SK-N-SH treated with all-trans-retinoic acid at 6 μM for 48 hours (cell line): Measurements from ENCODE around the gene NBPF4.

Experiments used
- ARNTL ChIP-seq: fragments of 450-650 bp; formaldehyde crosslinking; IDR thresholded peaks from 2 replicates; pipeline ENCODE4 v1.5.0; 2020; ENCODE audit warnings: low read depth, mild to moderate bottlenecking, moderate library complexity, borderline replicate concordance
- CSDC2 ChIP-seq: fragments of 250-450 bp; sonication (Bioruptor Pico); IDR thresholded peaks from 2 replicates; pipeline ENCODE4 v1.5.0; 2020; ENCODE audit warnings: mild to moderate bottlenecking, moderate library complexity
- CSRNP3 ChIP-seq: fragments of 250-450 bp; sonication (Bioruptor Pico); IDR thresholded peaks from 2 replicates; pipeline ENCODE4 v1.5.1; 2021; ENCODE audit warnings: mild to moderate bottlenecking, moderate library complexity
- PATZ1 ChIP-seq: fragments of 250-450 bp; sonication (Bioruptor Pico); IDR thresholded peaks from 2 replicates; pipeline ENCODE4 v1.8.0; 2020; ENCODE audit warnings: mild to moderate bottlenecking, moderate library complexity, borderline replicate concordance
- RARB ChIP-seq: fragments of 250-450 bp; sonication (Bioruptor Pico); IDR thresholded peaks from 2 replicates; pipeline ENCODE4 v1.8.0; 2021; ENCODE audit warnings: mild to moderate bottlenecking, moderate library complexity
- TOX ChIP-seq: fragments of 250-450 bp; sonication (Bioruptor Pico); IDR thresholded peaks from 2 replicates; pipeline ENCODE4 v1.8.0; 2021; ENCODE audit warnings: mild to moderate bottlenecking, moderate library complexity, borderline replicate concordance
- ZC3H10 ChIP-seq: fragments of 250-450 bp; sonication (Bioruptor Pico); IDR thresholded peaks from 2 replicates; pipeline ENCODE4 v1.5.1; 2021; ENCODE audit warnings: mild to moderate bottlenecking, moderate library complexity
- ZFP3 ChIP-seq: fragments of 250-450 bp; sonication (Bioruptor Pico); IDR thresholded peaks from 2 replicates; pipeline ENCODE4 v1.5.0; 2020; ENCODE audit warnings: mild to moderate bottlenecking, moderate library complexity
- ZFP30 ChIP-seq: fragments of 450-650 bp; formaldehyde crosslinking; IDR thresholded peaks from 2 replicates; pipeline ENCODE4 v1.5.0; 2022; ENCODE audit warnings: mild to moderate bottlenecking, moderate library complexity
- ZNF70 ChIP-seq: fragments of 450-650 bp; formaldehyde crosslinking; IDR thresholded peaks from 2 replicates; pipeline ENCODE4 v1.5.0; 2020; ENCODE audit warnings: mild to moderate bottlenecking, moderate library complexity
- ZNF8 ChIP-seq: fragments of 450-650 bp; formaldehyde crosslinking; IDR thresholded peaks from 2 replicates; pipeline ENCODE4 v1.5.0; 2020; ENCODE audit warnings: mild to moderate bottlenecking, moderate library complexity

DNA sequence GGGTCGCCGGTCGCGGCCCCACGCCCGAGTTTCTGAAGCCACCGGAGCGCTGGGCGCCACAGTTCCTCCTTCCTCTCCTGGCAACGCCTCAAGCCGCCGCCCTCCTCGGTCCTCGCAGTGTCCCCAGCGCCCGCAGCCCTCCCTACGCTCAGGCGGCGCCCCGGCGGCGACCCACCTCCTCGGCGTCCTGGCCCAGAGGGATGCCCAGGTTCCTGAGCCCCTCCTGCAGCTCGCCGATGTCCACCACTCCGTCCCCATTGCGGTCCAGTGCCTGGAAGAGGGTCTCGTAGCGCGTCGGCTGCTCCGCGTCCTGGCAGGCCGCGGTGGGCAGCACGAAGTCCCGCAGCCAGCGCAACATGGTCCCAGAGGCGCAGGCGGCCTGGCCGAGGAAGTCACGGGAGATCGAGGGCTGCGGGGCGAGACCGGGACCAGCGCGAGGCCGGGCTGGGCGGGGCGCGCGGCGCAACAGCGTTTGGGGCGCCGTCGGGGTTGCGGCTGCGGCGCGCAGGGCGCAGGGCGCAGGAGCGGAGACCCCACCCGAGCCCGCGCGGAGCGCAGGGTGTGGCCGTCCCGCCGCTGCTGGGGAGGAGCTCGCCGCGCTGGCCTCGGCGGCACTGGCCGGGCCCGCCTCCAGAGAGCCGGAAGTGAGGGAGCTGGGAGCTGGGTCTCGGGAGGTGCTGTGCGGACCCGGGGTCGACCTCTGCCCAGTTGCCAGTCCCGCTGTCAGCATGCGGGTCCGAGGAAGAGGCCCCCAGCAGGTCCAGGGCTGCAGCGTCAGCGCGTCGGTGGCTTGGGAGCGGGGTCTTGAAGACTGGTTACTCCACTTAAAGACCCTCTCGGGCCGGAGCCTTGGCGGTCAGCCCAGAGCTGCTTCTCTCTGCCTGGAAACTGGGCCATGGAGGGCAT is 43.8 kb downstream of the NBPF4 start, which contains the start of gene SLC25A24:
- no peak for TF ChIP-seq CSDC2
- TF ChIP-seq PATZ1 (CRISPR knock-in tag), result no peak
- TF ChIP-seq ARNTL (CRISPR knock-in tag), result no peak
- no peak for TF ChIP-seq RARB
- TF ChIP-seq ZC3H10, result no peak
- no peak for TF ChIP-seq ZFP3 (CRISPR knock-in tag)
- TF ChIP-seq ZNF8 (CRISPR knock-in tag), result no peak
- no peak for TF ChIP-seq ZFP30 (CRISPR knock-in tag)
- TF ChIP-seq ZNF70, result no peak
- TF ChIP-seq CSRNP3 (CRISPR knock-in tag), result no peak
- TF ChIP-seq TOX (CRISPR knock-in tag), result no peak
